H4 (cell line): ENCODE results near the gene MED27. TPM values are rescaled to one million over a fixed set of nuclear protein-coding genes. Genes with fewer than 3 reads are reported as not detected.

Experiments used
- DNase-seq: peaks from one replicate; pipeline ENCODE4 v3.0.0-alpha.2; 2015; ENCODE audit warnings: low spot score
- total RNA-seq: library from RNA; depleted of rRNA; stranded (reverse); fragments of >200 nt; shearing (Covaris generic); gene quantifications from 2 replicates; pipeline ENCODE4 v1.2.3, GENCODE V29; 2014; rRNA removed

MED27 gene
- 35.2 and 40.5 TPM in 2 replicates for total RNA-seq

GRCh38 chr9:132079391-132080091, at the start of gene MED27:
Gene MED27 (minus strand): TSS chr9:132079867. CDS start chr9:132079844, 23 bp downstream.
- peak; percentile 80 for DNase-seq

- no peak for DNase-seq
Observed at GRCh38 chr9:132127888-132128534, 48.3 kb upstream of the MED27 start.

- no peak for DNase-seq
Observed at GRCh38 chr9:132126680-132127236, 47.1 kb upstream of the MED27 start.

- no peak for DNase-seq
Observed at GRCh38 chr9:132125944-132126679, 46.4 kb upstream of the MED27 start.

GRCh38 chr9:132125361-132125760, 45.7 kb upstream of the MED27 start:
- DNase-seq: no peak

GRCh38 chr9:132124800-132125199, 45.1 kb upstream of the MED27 start:
- no peak for DNase-seq

GRCh38 chr9:132121021-132121420, 41.4 kb upstream of the MED27 start:
- DNase-seq: no peak

GRCh38 chr9:132117694-132118093, 38.0 kb upstream of the MED27 start:
- no peak for DNase-seq

- DNase-seq: no peak
Observed at GRCh38 chr9:132116583-132116982, 36.9 kb upstream of the MED27 start.

- peak; percentile 48 for DNase-seq
Observed at GRCh38 chr9:132114102-132114707, 34.5 kb upstream of the MED27 start.

GRCh38 chr9:132109291-132109690, 29.6 kb upstream of the MED27 start:
- DNase-seq: no peak

GRCh38 chr9:132108728-132109127, 29.1 kb upstream of the MED27 start:
- no peak for DNase-seq

GRCh38 chr9:132099741-132100407, 20.2 kb upstream of the MED27 start:
- DNase-seq: peak; percentile 69

- DNase-seq: no peak
Observed at GRCh38 chr9:132099167-132099566, 19.5 kb upstream of the MED27 start.

- DNase-seq: peak; percentile 33
Observed at GRCh38 chr9:132094314-132094791, 14.7 kb upstream of the MED27 start.

GRCh38 chr9:132090771-132091170, 11.1 kb upstream of the MED27 start:
- peak; percentile 87 for DNase-seq

- no peak for DNase-seq
Observed at GRCh38 chr9:132087438-132088030, 7.9 kb upstream of the MED27 start.

- DNase-seq: no peak
Observed at GRCh38 chr9:132082188-132082587, 2.5 kb upstream of the MED27 start.

GRCh38 chr9:132078699-132079356, 839 bp downstream of the MED27 start:
- no peak for DNase-seq
